Brain pericyte (primary cell): Measurements from ENCODE around the gene EXT2.

Experiments used
- DNase-seq: peaks from one replicate; pipeline ENCODE4 v3.0.0-alpha.2; 2012; ENCODE audit warnings: low read depth, low spot score

The EXT2 gene

GRCh38 chr11:44241851-44242250 is 146.4 kb downstream of the EXT2 start:
- no peak for DNase-seq

GRCh38 chr11:44243086-44243485 is 147.6 kb downstream of the EXT2 start:
- DNase-seq, result no peak

DNA sequence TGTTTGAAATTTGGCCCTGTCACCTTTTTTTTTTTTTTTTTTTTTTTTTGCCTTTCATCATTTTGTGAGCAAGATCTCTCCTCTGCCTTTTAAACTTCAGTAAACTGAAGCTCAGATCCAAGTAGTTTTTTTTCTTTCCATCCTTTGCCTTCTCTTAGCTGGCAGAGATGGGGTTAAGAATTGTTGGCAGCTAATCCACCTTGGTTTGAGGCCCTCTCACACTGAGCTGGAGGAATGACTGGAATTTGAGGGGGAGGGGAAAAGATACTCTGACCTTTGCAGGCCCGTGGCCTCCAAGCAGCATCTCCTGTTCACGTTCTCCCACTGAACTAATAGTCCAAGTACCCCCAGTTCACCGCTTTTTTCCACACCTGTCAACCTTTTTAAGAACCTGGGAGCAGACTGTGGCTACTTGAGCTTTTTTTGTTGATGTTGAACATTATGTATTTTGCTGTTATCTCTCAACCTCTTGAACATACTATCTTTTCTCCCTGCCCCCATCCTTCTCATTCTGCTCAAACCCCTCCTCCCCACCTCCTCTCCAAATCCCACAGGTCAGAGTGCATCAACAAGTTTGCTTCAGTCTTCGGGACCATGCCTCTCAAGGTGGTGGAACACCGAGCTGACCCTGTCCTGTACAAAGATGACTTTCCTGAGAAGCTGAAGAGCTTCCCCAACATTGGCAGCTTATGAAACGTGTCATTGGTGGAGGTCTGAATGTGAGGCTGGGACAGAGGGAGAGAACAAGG is 148.3 kb downstream of the EXT2 start:
- no peak for DNase-seq

GRCh38 chr11:44244639-44245310 is 149.3 kb downstream of the EXT2 start:
- no peak for DNase-seq

- DNase-seq, result no peak
Measured at GRCh38 chr11:44246726-44247125, 151.2 kb downstream of the EXT2 start.

DNA sequence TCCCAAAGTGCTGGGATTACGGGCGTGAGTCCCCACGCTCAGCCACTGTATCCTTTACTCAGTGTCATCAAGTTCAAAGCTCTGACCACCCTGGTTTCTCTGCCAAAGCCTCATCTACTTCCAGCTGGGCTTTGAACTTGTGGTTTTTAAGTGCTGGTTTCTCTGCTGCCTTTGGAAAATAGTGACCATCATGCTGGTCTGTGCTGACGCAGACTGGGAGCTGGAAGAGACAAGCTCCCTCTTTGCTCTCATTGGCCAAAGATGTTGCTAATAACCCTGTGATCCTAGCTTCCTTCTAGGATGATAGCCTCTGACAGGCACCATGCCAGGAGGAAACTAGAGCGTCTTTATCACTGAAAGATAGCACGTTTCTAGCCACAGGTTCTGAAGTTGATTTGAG is 152.0 kb downstream of the EXT2 start:
- DNase-seq, result no peak

DNA sequence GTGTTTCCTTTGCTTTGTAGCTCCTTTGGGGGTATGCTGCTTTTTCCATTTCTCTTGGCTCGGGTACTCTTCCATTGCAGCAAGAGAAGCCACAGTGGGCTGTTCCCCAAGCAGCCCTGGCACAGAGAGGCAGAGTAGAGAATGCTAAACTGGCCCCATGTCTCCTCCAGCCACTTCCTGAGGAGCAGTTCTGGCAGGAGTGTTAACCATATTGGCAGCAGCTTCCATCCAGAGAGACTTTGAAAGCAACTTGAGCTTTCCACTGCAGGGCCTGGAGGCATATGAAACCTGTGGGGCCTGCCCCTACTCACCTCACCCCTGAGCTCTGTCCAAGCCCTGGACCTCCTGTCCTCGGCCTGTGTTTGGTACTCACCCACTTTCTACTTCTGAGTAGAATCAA is 152.6 kb downstream of the EXT2 start:
- no peak for DNase-seq

DNA sequence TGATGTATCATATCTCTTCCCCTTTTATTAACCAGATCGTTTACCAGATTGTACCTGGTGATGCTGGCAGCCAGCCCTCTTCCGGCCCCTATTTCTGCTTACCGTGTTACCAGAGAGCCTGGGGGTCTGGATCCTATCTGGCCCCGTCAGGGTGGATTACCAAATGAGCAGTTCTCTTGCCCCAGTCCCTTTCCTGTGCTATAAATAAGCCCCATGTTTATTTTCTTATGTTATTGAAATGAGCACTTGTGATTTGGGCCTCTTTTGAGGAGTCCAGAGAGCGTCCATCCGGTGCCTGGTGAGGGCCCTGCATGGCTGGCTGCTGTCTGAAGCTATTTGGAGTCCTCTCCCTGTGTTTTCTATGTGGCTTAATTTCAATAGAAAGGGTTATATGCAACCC is 154.9 kb downstream of the EXT2 start:
- no peak for DNase-seq

DNA sequence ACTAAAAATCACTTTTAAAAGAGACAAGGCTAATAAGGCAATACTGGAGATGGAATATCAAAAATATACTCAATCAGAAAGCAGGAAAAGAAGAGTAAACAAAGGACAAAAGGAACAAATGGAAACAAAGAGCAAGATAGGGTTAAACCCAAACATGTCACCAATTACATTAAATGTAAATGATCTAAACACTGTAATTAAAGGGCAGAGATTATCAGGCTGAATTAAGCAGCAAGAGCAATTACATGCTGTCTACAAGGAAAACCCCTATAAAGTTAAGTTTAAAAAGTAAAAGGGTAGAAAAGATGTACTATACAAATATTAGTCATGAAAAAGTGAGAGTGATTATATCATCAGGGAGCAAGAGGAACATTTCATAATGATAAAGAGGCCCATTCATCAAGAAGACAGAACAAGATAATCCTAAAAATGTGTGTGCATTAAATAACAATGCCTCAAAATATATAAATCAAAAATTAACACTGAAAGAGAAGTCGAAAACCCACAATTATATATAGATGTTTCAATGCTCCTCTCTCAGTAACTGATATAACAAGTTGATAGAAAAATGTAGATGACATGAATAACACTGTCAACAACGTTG is 157.6 kb downstream of the EXT2 start:
- no peak for DNase-seq

DNA sequence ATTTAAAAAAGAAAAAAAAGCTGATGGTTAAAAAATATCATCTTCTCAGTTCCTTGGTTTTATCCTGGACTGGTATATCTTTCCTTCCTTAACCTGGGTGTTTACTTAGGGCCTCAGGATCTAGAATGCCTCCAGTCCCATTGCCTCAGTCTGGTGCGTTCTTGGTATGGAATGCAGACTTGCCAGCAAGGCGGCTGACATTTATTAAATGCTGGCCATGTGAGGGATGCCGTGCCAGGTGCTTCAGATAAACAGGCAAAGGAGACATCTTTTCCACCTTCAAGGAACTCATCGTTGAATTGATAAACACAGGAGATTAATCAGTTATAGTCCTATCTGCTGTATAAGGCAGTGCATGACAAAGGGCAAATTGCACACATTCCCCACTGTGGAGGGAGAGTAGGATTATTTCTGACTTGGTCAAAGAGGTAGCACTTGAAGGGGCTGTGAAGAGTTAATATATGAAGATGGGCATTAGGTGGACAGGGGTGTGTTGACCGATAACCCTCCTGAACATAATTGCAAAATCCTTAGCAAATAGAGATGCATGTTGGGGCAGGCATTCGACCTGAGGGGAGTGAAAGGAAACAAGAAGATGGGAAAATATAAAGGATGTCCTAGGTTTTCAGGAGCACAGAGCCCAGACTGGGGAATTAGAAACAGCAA is 160.1 kb downstream of the EXT2 start:
- no peak for DNase-seq

DNA sequence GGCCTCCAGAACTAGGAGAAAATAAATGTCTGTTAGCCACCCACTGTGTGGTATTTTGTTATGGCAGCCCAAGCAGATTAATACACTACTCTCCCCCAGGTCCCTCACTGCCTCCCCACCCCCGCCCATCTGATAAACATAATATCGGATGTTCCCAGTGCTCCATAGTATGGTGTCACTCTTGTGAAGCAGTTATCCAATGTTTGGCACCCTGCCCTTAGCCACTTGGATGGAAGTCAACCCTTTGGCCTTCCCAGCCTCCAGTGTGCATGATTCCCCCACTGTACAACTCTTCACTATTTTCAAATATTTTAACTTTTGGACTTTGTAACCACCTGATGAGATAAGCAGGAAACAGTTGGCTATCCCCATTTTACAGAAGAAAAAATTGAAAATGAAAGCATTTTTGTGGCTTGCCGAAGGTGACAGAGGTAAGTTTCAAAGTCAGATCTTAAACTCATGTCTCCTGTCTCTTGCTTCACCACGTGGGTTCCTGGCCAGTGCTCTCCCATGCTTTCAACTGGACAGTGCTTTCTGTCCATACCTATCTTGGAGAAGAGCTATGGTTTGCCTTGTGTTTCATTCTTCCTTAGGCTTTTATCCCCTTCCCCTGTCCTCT is 161.3 kb downstream of the EXT2 start:
- no peak for DNase-seq

DNA sequence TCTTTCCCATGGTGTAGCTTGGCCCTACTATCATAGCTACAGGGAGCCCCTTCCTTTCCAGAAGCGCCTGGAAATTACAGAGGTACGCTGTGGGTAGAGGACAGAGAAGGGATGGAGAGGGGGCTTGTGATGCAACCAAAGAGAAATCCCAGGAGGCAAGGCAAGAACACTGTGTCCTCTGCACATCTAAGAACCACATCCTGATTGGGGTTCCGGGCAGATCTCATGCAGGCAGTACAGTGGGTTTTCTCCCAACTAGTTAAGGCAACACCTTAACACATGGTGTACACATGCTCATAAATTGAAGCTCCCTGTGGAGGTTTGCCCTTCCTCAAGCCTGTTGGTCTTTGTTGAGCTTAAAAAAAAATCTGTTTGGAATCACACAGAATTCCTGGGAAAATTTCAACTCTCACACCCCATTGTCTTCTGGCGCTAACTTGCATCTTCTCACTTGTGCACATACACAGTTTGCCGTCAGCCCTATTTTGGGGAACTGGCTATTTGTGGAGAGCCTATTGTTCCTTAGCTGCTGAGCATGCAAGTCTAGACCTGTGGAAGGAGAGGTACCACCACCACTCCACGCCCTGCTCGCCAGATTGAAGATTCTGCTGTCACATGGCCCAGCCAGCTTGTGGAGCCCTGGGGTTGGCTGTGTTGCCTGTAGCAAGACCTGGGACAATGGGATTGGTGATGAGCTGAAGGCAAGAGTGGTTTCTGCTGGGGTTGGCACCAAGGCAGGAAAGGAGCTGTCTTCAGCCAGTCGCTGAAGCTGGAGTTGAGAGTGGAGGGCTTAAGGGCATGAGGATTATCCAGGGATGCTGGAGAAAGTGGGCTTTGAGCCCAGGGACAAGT is 162.1 kb downstream of the EXT2 start:
- no peak for DNase-seq

GRCh38 chr11:44258190-44258489 is 162.7 kb downstream of the EXT2 start:
- DNase-seq, result no peak

DNA sequence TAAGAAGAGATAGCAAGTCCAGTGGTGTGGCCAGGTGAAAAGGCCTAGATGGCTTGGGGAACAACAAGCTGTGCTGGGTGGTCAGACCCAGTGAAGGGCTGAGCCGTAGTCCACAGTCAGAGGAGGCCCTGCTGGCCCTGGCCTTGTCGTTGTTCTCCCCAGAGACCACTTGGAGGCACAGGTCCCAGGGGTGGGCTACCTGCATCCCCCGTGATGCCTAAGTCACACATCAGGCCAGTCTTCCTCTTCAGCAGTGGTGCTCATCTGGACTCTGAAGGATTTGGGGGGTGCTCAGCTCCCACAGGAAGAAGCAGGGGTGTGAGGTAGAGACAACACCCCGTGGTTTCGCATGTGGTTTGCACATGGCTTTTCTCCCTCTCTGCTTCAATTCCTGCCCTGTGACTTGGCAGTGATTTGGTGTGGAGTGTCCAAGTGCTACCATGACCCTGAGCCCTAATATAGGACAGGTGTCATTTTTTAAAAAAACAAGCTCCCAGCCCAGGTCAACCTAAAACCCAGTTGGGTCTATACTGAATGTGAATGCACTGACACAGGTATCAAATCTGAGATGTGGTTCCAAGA is 163.5 kb downstream of the EXT2 start:
- DNase-seq, result no peak

- DNase-seq, result no peak
Measured at GRCh38 chr11:44260081-44260480, 164.6 kb downstream of the EXT2 start.

- no peak for DNase-seq
Measured at GRCh38 chr11:44261800-44262591, 166.5 kb downstream of the EXT2 start.

- DNase-seq, result no peak
Measured at GRCh38 chr11:44263738-44264437, 168.4 kb downstream of the EXT2 start.

DNA sequence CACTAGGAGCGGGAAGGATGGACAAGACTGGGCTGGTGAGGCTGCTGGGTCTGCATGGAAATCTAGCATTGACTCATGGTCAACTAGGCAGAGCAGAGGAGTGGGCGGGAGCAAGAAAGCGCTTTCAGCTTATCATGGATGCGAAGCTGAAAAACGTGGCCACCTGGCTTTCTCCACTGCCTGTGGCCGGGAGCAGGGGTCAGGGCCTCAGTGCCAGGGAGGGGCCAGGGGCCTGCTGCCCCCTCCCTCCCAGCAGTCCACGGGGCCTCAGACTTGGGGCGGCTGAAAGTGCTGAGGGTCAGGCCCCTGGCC is 168.9 kb downstream of the EXT2 start:
- no peak for DNase-seq

DNA sequence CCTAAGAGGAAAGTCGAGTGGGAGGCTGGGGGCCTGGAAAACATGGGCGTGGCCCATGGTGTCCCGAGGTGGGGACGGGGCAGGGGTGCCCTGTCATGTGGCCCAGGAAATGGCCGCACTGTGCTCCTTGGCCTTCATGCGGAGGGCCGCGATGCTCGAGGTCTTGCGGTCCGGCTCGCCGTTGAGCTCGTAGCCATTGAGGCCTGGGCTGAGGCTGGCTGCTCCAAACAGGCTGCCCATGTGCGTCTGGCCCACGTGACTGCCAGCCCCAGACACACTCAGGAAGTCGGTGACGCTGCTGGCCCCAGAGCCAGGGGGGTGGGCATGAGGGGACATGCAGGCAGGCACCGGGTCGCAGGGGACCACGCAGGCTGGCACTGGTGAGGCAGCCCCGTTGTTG is 169.3 kb downstream of the EXT2 start:
- DNase-seq, result no peak
